Mucosa of descending colon (tissue), 3 donors: ENCODE data around the gene ATRNL1. TPM values are rescaled to one million over a fixed set of nuclear protein-coding genes. Genes with fewer than 3 reads are reported as not detected.

Experiments used
- ATAC-seq: fragments of 200-7000 bp; cut with Tn5 transposase; one replicate; pipeline ENCODE4 v1.9.1; 2020; ENCODE audit warnings: mild to moderate bottlenecking, moderate library complexity
- DNase-seq, 3 donors: peaks; one replicate each; pipeline ENCODE4 v3.0.0-alpha.2; 2020
- H3K36me3 ChIP-seq: fragments of 200-600 bp; one replicate; pipeline ENCODE4 v1.8.0; 2021; ENCODE audit warnings: low read depth, mild to moderate bottlenecking
- H3K4me1 ChIP-seq: fragments of 200-600 bp; one replicate; pipeline ENCODE4 v1.8.0; 2021; ENCODE audit warnings: low read depth, mild to moderate bottlenecking
- H3K4me3 ChIP-seq: fragments of 200-600 bp; one replicate; pipeline ENCODE4 v1.8.0; 2021; ENCODE audit warnings: mild to moderate bottlenecking
- H3K9me3 ChIP-seq: fragments of 200-600 bp; one replicate; pipeline ENCODE4 v1.8.0; 2021; ENCODE audit warnings: mild to moderate bottlenecking
- intact Hi-C, 2 donors: fragments of 100-400 bp; cut with DNase I in 1 of 2; cut with micrococcal nuclease in 1 of 2; formaldehyde crosslinking; loops; one replicate each; pipeline versions ENCODE4 v1.11.0 to v1.11.1; 2022; cut with DNase I, micrococcal nuclease
- total RNA-seq, 3 donors: library from RNA; stranded (reverse); fragmentation: NEBNext Ultra II Directional in 2 of 3; extraction: Animal tissue kit (Norgen Biotek cat#: 25700) in 2 of 3; gene quantifications; one replicate each; pipeline versions ENCODE4 v1.2.1 to v1.2.4, GENCODE V29; 2021 to 2023
- TF ChIP-seq, protein P1 (sequence below): fragments of 200-600 bp; IDR thresholded peaks from one replicate; pipeline ENCODE4 v1.8.0; 2022; ENCODE audit warnings: antibody characterized with exemption, mild to moderate bottlenecking
- donor health status: DM: no; HTN: no; CAD: no; lungs with moderate emphysema.
- donor health status: DM: no; HTN: no; CAD: no.
- donor health status: DM: no; HTN: yes; CAD: no.

ATRNL1 gene
- total RNA-seq, 3 donors from 2014 or later, result 0.58 to 61.7 (median 1.8) TPM

DNA sequence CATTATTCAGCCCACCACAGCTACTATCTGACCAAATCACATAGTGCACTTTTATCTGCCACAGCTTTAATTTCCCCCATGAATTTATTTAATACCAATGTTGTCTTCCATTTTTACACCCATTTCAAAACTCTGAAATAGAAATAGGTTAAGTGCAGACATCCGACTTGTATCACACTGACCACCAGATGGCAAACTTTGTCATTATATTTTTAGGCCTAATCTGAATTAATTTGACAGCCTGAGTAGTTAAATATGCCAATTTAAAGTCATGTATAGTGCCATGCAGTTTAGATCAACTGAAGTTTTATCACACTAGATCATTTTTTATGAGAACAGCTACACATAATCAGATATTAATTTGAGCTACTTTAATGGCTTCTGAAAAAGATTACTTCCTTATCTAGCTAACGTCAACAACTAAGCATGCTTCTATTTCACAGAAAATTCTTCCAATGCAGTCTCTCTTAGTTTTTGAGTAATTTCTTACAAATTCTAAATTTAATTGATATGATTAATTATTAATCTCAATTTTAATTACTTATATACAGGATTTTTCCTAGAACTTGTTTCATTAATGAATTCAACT is 613.4 kb downstream of the ATRNL1 start:
- TF ChIP-seq, protein P1, sequence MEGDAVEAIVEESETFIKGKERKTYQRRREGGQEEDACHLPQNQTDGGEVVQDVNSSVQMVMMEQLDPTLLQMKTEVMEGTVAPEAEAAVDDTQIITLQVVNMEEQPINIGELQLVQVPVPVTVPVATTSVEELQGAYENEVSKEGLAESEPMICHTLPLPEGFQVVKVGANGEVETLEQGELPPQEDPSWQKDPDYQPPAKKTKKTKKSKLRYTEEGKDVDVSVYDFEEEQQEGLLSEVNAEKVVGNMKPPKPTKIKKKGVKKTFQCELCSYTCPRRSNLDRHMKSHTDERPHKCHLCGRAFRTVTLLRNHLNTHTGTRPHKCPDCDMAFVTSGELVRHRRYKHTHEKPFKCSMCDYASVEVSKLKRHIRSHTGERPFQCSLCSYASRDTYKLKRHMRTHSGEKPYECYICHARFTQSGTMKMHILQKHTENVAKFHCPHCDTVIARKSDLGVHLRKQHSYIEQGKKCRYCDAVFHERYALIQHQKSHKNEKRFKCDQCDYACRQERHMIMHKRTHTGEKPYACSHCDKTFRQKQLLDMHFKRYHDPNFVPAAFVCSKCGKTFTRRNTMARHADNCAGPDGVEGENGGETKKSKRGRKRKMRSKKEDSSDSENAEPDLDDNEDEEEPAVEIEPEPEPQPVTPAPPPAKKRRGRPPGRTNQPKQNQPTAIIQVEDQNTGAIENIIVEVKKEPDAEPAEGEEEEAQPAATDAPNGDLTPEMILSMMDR, result peak; percentile 7
- Histone ChIP-seq H3K9me3 (no peaks in the 10 kb centered on the region), H3K36me3 (no peaks in the 10 kb centered on the region), H3K4me3 (no peak overlapping the region), H3K4me1 (no peaks in the 10 kb centered on the region)
- intact Hi-C loops, result no loop called here
- ATAC-seq (no peak), DNase-seq (peak in 1 of 3 donors; percentile 7)

DNA sequence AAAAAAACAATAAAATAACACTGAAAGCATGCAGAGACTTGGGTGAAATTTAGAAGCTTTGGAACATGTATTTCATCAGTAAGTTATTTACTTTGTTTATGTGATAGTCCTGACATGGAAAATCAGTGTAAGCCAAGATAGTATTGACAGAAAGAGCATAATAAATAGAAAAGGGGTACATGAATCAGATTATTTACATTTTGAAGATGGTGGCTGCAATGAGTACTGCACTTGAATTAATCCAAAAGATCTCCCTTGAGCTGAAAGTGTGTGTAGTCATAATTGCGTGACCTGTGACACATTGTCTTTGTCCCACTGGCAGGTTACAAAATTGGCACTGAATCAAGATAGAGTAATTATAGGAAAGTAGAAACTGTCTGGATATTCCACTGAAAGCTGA is 617.0 kb downstream of the ATRNL1 start:
- ATAC-seq (no peak), DNase-seq (no peak)
- intact Hi-C loops, result no loop called here
- Histone ChIP-seq H3K36me3 (no peaks in the 10 kb centered on the region), H3K4me1 (no peaks in the 10 kb centered on the region), H3K4me3 (no peak overlapping the region), H3K9me3 (no peaks in the 10 kb centered on the region)
- TF ChIP-seq, protein P1, result no peak

DNA sequence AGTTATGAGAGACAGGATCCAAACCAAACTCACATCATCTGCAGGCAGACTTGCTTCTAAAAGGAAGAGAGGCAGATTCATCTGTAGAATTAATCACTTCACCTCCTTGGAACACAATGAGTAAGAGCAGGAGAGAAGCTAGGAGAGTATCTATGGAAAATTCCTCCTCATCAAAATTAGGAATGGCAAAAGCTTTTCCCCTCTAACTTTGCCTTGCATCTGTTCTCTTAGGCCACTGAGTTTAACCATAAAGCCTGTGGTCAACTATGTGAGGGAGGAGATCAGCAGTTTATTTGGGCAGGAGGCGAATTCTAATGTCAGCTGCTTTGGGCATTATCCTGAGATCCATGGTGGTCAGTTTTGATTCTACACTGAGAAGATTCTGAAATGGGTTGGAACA is 618.1 kb downstream of the ATRNL1 start:
- DNase-seq (no peak), ATAC-seq (no peak)
- H3K4me1 ChIP-seq, result no peaks in the 10 kb centered on the region
- TF ChIP-seq, protein P1, result no peak
- no peak overlapping the region for H3K4me3 ChIP-seq
- H3K36me3 ChIP-seq, result no peaks in the 10 kb centered on the region
- H3K9me3 ChIP-seq, result no peaks in the 10 kb centered on the region
- intact Hi-C loops, result no loop called here

DNA sequence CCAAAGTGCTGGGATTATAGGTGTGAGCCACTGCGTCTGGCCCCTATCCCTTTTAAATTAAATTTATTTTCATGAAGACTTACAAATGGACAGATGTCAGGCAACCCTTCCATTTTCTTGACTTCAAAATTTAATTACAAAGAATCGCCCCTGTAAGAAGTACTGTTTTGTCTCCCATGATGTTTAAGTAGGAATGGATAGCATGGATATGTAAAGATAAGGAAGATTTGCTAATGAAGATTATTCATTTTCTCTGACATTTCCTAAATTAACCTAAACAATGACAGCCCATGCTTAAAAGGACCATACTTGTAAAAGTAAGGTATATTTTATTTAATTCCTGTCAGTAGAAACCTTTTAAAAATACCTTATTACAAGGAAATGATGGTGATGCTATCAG is 627.0 kb downstream of the ATRNL1 start:
- ATAC-seq (no peak), DNase-seq (no peak)
- no peak overlapping the region for H3K4me3 ChIP-seq

DNA sequence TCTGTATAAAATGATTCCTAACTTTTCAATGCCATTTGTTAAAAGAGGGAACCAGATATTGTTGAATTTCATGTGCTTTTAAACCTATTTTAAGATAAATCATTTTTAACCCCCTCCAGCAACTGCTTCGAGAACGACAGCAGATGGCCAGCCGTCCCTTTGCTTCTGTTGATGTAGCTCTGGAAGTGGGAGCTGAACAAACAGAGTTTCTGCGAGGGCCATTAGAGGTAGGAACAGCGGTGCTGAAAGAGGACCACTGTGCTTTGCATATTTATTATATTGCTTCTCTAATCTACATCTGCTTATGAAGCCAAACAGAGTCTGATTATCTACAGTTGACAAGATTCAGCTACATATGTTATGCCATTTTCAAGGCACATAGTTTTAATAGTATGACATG is 634.0 kb downstream of the ATRNL1 start:
- no peak for DNase-seq
- no peak for ATAC-seq
- intact Hi-C loops, result no loop called here
- Histone ChIP-seq H3K9me3 (no peaks in the 10 kb centered on the region), H3K36me3 (no peaks in the 10 kb centered on the region), H3K4me1 (no peaks in the 10 kb centered on the region), H3K4me3 (no peak overlapping the region)
- TF ChIP-seq, protein P1, result no peak

More for the DNA sequence above, 627.0 kb downstream of the ATRNL1 start:
- Histone ChIP-seq H3K36me3 (no peaks in the 10 kb centered on the region), H3K4me1 (no peaks in the 10 kb centered on the region), H3K9me3 (no peaks in the 10 kb centered on the region)
- TF ChIP-seq, protein P1, result no peak
- intact Hi-C loops, result no loop called here

DNA sequence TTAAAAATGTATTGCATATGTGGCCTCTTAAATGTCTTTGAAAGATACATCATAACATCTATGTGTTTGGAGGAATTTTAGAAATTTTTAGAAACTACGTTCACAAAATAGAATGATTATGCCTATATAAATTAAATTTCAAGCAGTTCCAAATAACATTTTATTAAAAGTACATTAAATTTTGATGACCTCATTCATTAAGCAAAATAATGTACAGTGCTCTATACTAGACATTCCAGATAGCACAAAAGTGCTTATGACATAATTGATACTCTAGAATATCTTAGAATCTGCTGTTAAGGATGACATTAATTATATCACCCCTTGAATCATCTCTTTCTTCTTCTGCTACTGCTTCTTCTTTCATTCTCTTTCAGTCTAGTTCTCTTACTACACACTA is 650.9 kb downstream of the ATRNL1 start:
- H3K9me3 ChIP-seq, result no peaks in the 10 kb centered on the region
- DNase-seq, result no peak
- H3K4me3 ChIP-seq, result no peak overlapping the region
- H3K36me3 ChIP-seq, result no peaks in the 10 kb centered on the region
- no peaks in the 10 kb centered on the region for H3K4me1 ChIP-seq
- TF ChIP-seq, protein P1, result no peak
- no peak for ATAC-seq
- intact Hi-C loops, result no loop called here
